HG03442 (cell line): ENCODE data around the gene GSTK1.
"Not testable (repeated sequence)": the region's sequence is repeated elsewhere in the genome, so short reads cannot be mapped to it uniquely, and the experiment has no call there.

Source experiments
- ATAC-seq: cut with Tn5 transposase; IDR thresholded peaks from one replicate; pipeline ENCODE4 v1.9.1; 2021; ENCODE audit warnings: mild to moderate bottlenecking, moderate library complexity; ENCODE audit not compliant: unreplicated experiment

GSTK1 gene

GRCh38 chr7:143263266-143264195 is at the start of gene GSTK1:
Gene GSTK1 (plus strand): TSS chr7:143263441. CDS start chr7:143263514, 73 bp downstream.
- peak; percentile 96 for ATAC-seq

- ATAC-seq = not testable (repeated sequence)
These were observed 49.8 kb upstream of the GSTK1 start for GRCh38 chr7:143213478-143213877.

- ATAC-seq = peak; percentile 83
These were observed 48.2 kb upstream of the GSTK1 start for GRCh38 chr7:143214789-143215679.

- no peak for ATAC-seq
These were observed 47.1 kb upstream of the GSTK1 start for GRCh38 chr7:143216151-143216550.

GRCh38 chr7:143216686-143217085 is 46.6 kb upstream of the GSTK1 start:
- no peak for ATAC-seq

- ATAC-seq = no peak
These were observed 45.4 kb upstream of the GSTK1 start for GRCh38 chr7:143217806-143218205.

GRCh38 chr7:143221286-143221685 is 42.0 kb upstream of the GSTK1 start:
- no peak for ATAC-seq

GRCh38 chr7:143221737-143222136 is 41.5 kb upstream of the GSTK1 start, which contains the start of gene TAS2R40:
Gene TAS2R40 (plus strand): TSS chr7:143222037. CDS start chr7:143222079, 42 bp downstream.
- ATAC-seq = no peak

- ATAC-seq = no peak
These were observed 40.5 kb upstream of the GSTK1 start for GRCh38 chr7:143222782-143223181.

- no peak for ATAC-seq
These were observed 39.5 kb upstream of the GSTK1 start for GRCh38 chr7:143223784-143224183.

- ATAC-seq = no peak
These were observed 38.2 kb upstream of the GSTK1 start for GRCh38 chr7:143225047-143225446.

GRCh38 chr7:143227806-143228205 is 35.4 kb upstream of the GSTK1 start:
- no peak for ATAC-seq

- no peak for ATAC-seq
These were observed 34.0 kb upstream of the GSTK1 start for GRCh38 chr7:143229054-143229790.

- ATAC-seq = no peak
These were observed 32.4 kb upstream of the GSTK1 start for GRCh38 chr7:143230602-143231457.

- ATAC-seq = no peak
These were observed 29.3 kb upstream of the GSTK1 start for GRCh38 chr7:143233816-143234532.

GRCh38 chr7:143234533-143234875 is 28.7 kb upstream of the GSTK1 start:
- ATAC-seq = no peak

- ATAC-seq = no peak
These were observed 27.7 kb upstream of the GSTK1 start for GRCh38 chr7:143235561-143235960.

- ATAC-seq = no peak
These were observed 26.7 kb upstream of the GSTK1 start for GRCh38 chr7:143236408-143236990.

GRCh38 chr7:143237366-143237765 is 25.9 kb upstream of the GSTK1 start:
- ATAC-seq = no peak
